ENCODE measurements around the gene VPS52.
"Not testable (repeated sequence)": the region's sequence is repeated elsewhere in the genome, so short reads cannot be mapped to it uniquely, and the experiment has no call there.

Gene VPS52

DNA sequence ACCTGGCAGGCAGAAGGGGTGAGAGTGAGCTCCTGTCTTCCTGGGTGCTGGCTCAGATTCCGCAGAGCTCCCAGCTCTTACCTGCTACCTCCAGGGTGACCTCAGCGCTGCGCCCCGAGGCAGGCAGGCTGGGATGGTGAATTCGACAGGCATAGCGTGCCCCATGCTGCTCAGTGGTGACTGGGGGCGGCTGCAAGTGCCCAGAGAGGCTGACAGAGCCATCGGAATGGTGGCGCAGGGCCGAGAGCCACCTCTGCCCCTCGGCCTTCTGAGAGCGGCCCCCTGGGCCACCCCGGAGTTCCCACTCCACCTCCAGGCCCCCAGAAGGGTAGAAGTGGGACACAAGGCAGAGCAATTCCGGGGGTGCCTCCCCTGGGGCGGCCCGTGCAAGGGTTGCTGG, 32.5 kb upstream of the VPS52 start:
- FAIRE-seq = no peak

DNA sequence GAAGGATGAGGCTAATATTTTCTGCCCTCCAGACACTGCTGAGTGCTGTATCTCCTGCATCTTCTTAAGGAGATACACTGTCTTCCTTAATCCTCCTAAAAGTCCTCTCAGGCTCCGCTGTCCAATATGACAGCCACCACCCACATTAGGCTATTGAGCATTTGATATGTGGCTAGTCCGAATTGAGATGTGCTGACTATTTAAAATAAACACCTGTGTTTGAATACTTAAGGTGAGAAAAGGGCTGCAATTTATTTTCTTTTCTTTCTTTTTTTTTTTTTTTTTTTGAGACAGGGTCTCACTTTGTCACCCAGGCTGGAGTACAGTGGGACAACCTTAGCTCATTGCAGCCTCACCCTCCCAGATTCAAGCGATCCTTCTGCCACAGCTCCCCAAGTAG, 30.2 kb upstream of the VPS52 start:
- FAIRE-seq = no peak

DNA sequence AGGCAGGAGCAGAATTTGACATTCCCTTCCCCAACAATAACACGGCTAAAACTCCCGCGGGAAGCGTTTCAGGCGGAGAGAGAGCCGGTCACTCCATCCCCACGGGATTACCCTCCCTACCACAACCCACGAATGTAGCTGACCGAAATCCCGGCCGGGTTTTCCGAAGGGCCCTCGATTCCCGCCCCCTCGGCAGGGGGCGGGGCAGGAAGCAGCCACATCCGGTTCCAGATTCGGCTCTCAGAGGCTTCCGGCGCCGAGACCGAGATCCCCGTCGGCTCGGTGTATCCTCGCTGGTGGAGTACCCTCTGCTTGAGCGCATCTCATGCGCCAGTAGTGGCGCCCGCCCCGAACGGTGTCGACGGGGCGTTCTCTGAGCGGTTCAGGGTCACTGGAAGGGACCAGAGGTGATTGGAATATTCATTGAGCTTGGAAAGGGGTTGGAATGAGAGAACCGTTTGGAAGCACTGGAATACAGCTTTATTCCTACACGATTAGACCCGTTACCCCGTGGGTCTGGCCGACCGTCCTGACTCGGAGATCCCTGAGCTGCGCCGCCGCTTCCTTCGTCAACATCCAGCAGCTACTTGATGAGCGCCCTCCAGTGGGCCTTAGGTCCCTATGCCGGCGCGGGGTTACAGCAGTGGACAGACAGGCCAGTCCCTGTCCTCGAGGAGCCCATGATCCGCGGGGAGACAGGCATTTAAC, 27.7 kb upstream of the VPS52 start:
- no peak for FAIRE-seq

DNA sequence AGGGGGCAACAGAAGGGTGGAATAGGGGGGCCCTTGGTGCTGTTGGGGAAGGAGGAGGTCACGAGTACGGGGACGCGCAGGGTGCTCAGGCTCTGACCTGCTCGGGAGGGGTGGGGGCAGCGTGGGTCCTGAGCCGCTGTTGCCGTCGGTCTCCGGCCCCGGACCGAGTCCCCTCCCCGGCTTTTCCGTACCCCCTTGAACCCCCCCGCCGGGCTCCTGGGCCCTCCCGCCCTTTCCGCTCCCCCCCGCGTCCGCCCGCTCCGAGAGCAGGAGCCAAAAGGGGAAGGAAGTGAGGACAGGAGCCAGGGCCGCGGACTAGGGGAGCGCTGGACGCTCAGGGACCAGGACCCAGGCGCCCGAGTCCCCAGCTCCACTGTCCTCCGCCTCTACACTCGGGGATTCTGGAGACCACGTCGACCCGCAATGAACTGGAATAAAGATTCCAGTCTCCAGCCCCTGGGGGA, 27.1 kb upstream of the VPS52 start, which contains the start of gene RGL2:
Gene RGL2 (minus strand): TSS at position 170 of the 464 bp plus-strand sequence. CDS start 332 bp downstream, outside the sequence.
- no peak for FAIRE-seq

DNA sequence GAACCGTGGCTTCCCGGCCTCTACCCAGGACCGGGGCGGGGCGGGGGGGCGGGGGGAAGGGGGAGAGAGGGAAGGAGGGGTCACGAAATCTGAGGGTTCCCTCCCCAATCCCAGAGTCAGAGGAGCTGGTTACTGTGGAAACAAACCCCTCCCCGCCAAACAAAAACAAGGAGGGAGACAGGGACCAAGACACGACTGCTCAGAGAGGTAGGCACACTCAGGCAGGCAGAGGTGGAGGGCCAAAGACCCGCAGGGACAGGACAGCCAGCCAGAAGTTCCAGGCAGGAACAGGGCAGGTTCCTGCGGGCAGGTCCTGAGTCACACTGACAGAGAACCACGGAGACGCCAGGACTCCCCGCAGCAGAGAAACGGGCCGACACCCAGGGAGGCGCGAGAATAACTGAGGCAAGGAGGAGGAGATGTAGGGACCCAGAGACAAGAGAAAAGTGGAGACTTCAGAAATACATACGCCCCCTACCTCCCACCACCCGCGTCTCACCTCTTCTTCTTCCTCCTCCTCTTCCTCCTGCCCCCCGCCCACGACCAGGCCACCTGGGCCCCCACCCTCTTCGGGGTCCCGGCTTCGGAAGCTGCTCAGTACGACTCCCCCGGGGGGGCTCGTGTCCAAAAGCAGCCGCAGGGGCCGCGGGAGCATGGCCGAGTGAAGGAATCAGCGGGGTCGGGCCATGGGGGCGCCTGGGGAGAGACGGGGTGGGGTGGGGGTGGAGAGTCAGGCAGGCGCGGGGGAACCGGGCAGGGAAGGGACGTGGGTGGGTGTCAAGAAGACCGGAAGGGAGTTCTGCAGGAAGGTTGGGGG, 26.5 kb upstream of the VPS52 start:
- no peak for FAIRE-seq

DNA sequence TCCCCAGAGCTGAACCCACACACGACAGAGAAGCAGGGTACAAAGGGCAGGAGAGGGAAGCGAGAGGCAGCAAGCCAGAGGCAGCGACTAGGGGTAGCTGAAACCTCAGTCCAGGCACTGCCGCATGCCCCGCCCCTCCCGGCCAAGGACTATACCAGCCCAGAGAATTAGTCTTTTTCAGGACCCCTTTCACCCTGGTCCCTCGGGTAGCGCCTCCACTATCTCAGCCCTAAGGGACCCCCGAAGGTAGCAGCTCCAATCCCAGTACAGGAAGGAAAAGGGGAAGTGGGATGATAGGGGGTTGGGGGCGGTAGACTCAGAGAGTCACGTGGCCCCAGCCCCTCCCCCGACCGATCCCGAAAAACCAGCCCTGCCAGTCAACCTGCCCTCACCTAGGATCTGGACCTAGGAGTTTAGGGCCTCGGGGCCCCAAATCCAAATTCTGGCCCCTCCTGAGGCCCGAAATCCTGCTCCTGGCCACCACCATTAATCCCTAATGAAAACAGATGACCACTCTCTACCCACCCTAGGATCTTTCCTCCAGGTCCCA, 25.8 kb upstream of the VPS52 start:
- no peak for FAIRE-seq

DNA sequence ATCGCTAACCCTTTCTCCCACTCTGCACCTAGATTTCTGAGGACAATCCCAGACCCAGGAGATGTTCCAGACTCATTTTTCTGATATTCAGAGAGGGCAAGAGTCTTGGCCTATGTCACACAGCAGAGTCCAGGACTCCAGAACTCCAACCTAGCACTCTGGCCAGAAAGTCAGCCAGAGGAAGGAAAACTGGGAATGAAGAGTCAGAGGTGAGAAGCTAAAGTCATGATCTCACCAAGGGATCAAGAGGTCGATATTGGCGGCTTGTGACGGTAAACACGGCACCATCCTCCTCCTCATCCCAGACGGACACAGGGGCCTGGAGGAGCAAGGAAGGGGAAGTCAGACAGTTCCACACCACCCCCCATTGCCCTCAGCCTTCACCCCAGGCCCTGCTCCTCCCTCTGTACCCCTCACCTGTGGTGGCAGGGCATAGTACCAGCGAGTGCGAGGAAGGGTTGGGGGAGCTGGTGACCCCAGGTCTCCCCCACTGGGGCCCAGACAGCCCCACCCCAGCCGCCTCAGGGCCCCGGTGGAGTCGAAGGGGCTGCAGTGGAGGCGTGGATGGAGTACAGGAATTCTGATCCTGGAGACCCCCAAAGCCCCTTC, 25.2 kb upstream of the VPS52 start:
- FAIRE-seq = no peak

DNA sequence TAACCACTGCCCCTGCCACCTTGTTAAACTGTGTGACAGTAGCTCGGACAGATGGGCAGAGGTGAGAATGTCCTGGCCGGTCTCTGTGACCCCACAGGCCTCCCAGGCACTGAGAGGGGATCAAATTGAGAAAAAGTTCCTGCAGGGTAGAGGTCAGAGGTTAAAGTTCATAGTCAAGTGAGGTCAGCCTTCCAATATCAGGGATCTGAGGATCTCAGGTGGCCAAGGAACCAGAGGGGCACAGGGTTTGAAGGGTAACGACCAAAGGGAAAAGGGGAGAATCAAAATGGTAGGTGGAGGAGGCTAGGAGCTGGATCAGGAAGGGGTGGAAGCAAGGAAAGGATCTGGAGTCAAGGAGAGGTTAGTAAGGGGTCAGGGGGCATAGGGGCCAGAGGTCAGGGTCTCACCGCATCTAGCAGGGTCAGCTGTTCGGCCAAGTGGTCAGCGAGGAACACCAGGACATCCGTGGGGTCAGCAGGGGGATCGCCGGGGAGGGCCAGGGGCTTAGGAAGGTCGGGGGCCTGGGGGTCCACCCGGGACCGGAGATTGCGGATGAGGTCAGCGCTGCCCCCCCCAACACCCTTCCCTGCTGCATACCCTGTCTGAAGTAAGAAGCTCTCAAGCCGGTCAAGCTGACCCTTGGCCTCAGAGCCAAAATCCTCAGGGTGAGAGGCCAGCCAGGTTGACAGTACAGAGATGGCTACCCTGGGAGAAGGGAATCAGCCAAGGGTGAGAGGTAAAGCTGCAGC, 24.1 kb upstream of the VPS52 start:
- FAIRE-seq = no peak

DNA sequence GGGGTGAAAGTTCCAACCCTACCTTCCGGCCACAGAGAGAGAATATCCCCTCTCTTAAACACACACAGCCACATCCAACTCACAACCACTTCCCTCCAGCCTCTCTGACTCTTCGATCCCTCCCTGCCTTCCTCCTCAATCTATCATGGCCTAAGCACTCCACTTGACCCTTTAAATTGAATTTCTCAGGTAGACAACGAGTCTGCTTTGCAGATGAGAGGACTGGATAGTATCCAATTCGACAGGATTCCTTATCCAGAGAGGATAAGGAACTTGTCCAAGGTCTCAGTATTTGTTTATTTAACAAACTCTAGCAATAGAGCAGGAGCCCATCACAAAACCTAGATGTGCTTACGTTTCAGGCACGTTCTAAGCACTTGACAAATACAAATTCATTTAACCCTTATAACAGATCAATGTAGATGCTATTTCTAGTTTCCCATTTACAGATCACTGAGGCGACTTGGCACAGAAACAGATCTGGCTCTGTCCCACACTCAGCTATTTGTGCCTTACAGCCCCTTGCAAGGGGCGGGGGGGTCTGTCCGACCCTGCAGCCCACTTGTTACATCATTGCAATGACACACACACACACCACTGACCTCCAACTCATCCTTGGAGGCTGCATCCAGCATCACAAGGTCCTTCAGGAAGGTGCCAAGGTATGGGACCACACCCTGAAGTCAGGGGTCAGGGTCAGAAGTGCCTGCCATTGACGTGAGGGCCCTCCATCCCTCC, 22.6 kb upstream of the VPS52 start:
- FAIRE-seq = no peak

DNA sequence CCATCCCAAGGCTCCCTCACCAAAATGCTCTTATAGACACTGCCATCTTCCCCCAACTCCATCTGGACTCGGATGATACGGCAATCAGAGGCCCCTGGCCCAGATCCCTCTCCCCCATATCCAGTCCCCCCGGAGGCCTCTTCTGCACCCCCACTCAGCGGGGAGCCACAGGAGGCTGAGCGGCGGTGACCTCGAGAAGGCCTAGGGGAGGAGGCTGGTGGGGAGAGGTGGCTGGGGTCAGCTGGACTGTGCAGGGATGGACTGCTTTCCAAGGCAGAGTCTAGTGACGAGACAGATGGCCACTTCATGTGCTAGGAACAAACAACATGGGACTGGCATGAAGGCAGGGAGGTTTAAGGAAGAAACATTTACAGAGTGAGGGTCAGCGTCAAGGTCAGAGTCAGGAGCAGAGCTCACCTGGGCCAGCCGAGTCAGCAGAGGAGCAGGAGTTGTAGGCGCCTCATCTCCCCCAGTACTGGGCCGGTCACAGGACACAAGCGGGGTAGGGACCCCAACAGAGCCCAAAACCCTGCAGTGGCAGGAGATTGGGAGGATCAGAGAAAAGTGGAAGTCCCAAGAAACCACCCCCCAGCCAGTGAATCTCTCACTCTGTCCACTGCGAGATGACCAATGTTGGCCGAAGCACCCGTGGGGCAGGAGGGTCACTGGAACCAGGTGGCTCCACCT, 21.5 kb upstream of the VPS52 start:
- FAIRE-seq = no peak

DNA sequence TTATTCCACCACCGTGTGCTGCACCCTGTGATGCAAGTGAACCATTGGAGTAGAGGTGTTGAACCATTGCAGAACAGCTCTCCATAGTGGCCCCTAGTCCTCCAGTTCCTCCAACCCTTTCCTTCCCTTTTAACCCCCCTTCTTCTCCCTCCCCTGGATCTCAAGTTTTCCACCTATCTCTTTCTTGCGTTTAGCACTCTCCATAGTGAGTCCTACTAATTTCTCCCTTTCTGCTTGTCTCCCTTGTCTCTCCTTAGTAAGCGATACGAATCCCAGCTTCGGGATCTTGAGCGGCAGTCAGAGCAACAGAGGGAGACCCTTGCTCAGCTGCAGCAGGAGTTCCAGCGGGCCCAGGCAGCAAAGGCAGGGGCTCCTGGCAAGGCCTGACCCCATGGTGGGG, 18.8 kb upstream of the VPS52 start:
- FAIRE-seq = no peak

DNA sequence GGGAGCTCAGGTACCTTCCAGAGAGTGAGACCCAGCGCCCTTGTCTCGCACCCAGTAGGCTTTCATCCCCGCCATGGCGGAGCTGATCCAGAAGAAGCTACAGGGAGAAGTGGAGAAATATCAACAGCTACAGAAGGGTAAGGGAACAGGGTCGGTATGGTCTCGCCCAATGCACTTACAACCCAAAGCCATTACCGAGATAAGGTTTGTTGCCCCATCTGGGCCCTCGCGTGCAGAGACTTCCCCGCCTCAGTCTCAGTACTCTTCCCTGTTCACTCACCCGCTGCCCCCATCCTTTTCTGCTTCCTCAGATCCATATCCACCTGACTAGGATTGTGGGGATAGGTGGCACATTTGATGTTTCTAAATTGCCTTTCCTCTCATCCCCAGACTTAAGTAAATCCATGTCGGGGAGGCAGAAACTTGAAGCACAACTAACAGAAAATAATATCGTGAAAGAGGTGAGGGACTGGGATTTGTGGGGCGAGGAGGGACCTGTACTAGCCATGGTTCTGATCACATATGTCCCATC, 18.2 kb upstream of the VPS52 start:
- no peak for FAIRE-seq

DNA sequence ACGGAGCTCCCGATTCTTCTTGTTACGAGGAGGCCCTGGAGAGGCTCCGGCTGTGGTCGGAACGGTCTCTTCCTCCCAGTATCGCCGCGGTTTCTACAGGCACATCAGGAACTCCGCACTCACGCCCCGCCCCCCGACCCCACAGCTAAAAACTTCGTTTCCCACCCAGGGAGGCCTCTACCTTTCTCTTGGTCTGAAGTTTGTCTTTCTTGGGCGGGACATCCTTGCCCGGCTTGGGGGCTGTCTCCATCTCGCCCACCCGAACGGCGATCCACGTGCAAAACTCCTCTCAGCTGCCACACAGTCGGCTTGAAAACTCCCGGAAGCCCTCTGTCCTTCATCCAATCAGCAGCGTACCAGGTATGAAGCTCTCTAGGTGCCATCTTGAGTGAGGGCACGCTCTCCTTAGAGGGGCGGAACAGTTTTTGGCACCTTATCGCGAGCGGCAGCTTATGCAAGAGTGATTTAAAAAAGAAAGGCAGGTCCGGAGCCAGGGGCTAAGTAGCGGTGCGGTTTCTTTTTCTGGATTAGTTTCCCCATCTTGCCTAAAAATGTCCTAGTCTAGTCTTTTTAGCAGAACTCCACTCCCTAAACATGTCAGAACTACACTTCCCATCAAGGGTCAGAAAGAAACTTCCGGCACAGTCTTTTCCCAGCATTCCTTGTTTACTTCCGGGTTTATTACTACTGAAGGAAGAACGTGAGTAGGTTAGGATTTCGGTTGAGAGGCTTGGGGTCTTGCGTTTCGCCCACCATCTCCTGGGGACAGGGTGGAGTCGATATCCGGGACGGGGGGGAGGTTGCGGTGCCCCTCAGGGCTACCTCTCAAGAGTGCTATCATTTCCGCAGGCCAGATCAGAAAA, 17.5 kb upstream of the VPS52 start, which contains the start of the genes PFDN6 and WDR46:
Gene PFDN6 (plus strand): TSS at position 681 of the 863 bp plus-strand sequence. CDS start 256 bp downstream, outside the sequence.
Gene WDR46 (minus strand): TSS at position 319 of the 863 bp plus-strand sequence. CDS start 69 bp downstream, at position 250.
- no peak for FAIRE-seq

DNA sequence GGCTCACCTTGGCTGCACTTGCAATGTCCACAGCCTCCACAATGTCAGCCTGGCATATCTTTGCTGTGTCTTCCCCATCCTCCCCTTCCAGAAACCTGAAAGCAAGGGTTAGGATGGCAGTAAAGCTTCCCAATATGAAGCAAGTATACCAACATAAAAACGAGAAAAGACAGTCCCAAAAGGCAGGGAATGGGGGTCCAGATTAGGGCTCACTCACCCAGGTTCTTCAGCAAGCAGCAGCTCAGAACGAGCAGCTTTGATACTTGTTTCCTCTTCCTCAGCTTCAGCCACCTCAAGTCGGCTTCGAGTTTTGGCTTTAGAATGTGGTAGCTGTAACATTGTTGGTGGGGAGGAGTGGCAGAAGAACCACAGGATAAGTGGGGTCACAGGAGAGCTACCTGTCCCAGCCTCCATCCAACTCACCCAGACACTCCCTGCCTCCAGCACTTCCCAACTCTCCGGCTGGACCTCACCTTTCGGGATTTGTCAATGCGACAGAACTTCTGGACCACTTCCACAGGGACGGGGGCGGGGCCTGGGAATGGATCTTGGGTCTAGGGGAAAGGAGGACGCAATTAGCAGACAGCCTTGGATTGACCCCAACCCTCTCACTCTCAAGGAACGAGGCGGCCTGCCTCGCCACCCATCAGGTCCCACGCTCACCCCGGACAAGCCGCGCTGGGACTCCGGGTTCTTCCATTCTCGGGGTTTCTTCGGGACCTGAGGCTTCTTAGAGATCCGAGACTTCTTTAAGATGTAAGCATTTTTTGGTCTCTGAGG, 16.7 kb upstream of the VPS52 start:
- FAIRE-seq = no peak

DNA sequence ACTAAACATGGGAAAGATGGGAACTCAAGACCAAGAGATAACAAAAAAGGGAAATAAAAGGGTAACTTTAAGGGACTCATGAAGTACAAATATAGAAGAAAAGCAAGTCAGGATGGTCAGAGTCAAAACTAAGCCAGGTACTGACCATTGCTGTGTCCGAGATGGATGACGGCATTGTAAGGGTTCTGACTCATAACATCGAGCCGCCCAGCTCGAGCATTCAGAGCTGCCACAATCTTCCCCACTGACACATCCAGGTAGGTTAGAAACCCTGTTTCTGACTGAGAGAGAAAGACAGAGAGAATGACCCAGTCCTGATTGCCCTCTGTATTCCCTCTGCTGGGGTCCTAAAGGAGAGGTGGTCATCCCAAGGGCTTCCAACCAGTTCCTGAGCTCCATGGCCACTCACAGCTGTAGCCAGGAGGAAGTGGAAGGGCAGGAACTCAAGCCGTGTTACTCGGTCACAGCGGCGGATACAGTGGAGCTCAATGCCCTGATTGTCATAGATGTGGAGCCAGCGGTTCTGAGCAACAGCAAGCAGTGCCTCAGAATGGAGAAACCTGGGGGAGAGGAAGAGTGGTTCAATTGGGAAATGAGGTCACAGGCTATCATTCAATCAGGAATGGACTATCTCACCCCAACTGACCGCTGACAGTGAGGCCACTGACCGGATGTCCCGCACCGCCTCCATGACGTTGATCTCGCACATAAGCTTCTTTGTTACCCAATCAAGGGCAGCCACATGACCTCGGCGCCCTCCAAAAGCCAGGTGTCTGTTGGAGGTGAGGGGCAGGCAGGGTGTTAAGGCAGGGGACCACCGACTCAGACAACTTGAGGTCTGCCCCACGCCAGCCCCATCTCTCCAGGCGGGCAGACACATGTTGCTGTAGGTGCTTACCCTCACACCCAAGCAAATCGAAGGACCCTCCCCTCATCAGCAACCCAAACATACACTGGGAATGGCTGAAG, 15.6 kb upstream of the VPS52 start:
- FAIRE-seq = no peak

DNA sequence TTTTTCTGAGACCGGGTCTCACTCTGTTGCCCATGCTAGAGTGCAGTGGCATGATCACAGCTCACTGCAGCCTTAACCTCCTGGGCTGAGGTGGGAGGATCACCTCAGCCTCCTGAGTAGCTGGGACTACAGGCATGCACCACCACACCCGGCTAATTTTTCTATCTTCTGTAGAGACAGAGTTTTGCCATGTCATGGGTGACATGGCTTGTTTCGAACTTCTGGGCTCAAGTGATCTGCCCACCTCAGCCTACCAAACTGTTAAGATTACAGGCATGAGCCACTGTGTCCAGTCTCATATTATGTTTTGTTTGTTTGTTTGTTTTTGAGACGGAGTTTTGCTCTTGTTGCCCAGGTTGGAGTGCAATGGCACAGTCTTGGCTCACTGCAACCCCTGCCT, 13.5 kb upstream of the VPS52 start:
- FAIRE-seq = not testable (repeated sequence)

DNA sequence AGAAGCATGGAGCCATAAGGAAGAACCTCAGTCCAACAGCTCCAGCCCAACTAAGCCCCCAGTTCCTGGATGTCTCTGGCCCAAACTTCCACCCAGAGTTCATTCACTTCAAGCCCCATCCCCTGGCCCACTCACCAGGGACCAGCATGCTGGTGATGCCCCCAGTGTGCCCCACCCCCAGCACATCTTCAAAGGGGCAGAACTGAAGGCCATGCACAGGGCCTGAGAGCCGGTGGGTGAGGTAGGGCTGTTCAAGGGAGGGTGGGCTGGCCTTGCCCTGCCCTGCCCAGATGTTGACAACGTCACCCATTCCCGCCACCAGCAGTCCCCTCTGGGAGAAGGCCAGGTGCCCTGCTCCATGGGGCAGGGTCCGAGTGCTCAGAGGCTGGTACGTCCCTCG, 8.9 kb upstream of the VPS52 start:
- no peak for FAIRE-seq
